HG03457 (cell line): ENCODE data around the gene UNC13C.

Experiments used
- ATAC-seq: cut with Tn5 transposase; IDR thresholded peaks from one replicate; pipeline ENCODE4 v1.9.1; 2021; ENCODE audit warnings: moderate number of reproducible peaks; ENCODE audit not compliant: unreplicated experiment

The UNC13C gene

GRCh38 chr15:54289590-54290136 is 311.4 kb downstream of the UNC13C start:
- no peak for ATAC-seq

- no peak for ATAC-seq
Observed at GRCh38 chr15:54298396-54298795, 320.2 kb downstream of the UNC13C start.

GRCh38 chr15:54304321-54304720 is 326.1 kb downstream of the UNC13C start:
- no peak for ATAC-seq

- no peak for ATAC-seq
Observed at GRCh38 chr15:54305138-54305537, 326.9 kb downstream of the UNC13C start.

GRCh38 chr15:54307252-54307902 is 329.1 kb downstream of the UNC13C start:
- ATAC-seq, result no peak

GRCh38 chr15:54307926-54308325 is 329.7 kb downstream of the UNC13C start:
- no peak for ATAC-seq

GRCh38 chr15:54312528-54312927 is 334.3 kb downstream of the UNC13C start:
- no peak for ATAC-seq

GRCh38 chr15:54321426-54321825 is 343.2 kb downstream of the UNC13C start:
- ATAC-seq, result no peak

GRCh38 chr15:54322341-54322740 is 344.1 kb downstream of the UNC13C start:
- no peak for ATAC-seq

- ATAC-seq, result no peak
Observed at GRCh38 chr15:54345301-54345700, 367.1 kb downstream of the UNC13C start.

GRCh38 chr15:54345827-54346226 is 367.6 kb downstream of the UNC13C start:
- no peak for ATAC-seq

GRCh38 chr15:54347082-54347827 is 369.0 kb downstream of the UNC13C start:
- no peak for ATAC-seq

GRCh38 chr15:54353726-54354125 is 375.5 kb downstream of the UNC13C start:
- ATAC-seq, result no peak

- ATAC-seq, result no peak
Observed at GRCh38 chr15:54354341-54354740, 376.1 kb downstream of the UNC13C start.

GRCh38 chr15:54364961-54365360 is 386.7 kb downstream of the UNC13C start:
- no peak for ATAC-seq

GRCh38 chr15:54373332-54373731 is 395.1 kb downstream of the UNC13C start:
- no peak for ATAC-seq

GRCh38 chr15:54374184-54374952 is 396.1 kb downstream of the UNC13C start:
- no peak for ATAC-seq

GRCh38 chr15:54387799-54388198 is 409.6 kb downstream of the UNC13C start:
- ATAC-seq, result no peak

GRCh38 chr15:54388746-54389145 is 410.5 kb downstream of the UNC13C start:
- ATAC-seq, result no peak

- no peak for ATAC-seq
Observed at GRCh38 chr15:54410481-54410880, 432.2 kb downstream of the UNC13C start.

- ATAC-seq, result no peak
Observed at GRCh38 chr15:54424171-54424570, 445.9 kb downstream of the UNC13C start.

GRCh38 chr15:54428596-54428995 is 450.4 kb downstream of the UNC13C start:
- no peak for ATAC-seq
